Stimulated activated CD8-positive, alpha-beta memory T cell treated with anti-CD3 and anti-CD28 coated beads, Interleukin-4, amount 100 ng/mL, for 4 hours (primary cell): ENCODE results near the gene TAB2.

ENCODE experiments used
- DNase-seq, 2 donors: peaks; one replicate each; pipeline ENCODE4 v3.0.0-alpha.2; 2020; ENCODE audit warnings: low read depth in 2 of 2, low spot score in 1 of 2

TAB2 gene

GRCh38 chr6:149409617-149410016 lies 92.1 kb downstream of the TAB2 start:
- DNase-seq = no peak

DNA sequence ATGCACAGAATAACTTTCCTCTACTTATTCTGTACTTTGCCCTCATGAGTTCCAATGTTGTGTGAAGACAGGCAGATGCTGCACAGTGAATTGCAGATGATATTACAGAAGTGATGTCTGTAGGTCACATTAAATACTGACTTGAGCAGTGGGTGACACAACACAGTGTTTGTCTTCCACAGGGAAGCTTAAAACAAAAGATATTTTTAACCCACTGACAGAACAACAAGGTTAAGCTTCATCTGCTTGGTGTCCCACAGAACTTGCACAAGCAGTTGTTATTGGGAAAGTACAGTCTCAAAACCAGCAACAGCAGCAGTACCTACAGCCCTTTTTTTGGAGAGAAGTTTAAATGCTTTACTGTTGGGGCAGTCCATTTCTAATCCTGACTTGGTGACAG lies 93.0 kb downstream of the TAB2 start:
- DNase-seq = no peak

DNA sequence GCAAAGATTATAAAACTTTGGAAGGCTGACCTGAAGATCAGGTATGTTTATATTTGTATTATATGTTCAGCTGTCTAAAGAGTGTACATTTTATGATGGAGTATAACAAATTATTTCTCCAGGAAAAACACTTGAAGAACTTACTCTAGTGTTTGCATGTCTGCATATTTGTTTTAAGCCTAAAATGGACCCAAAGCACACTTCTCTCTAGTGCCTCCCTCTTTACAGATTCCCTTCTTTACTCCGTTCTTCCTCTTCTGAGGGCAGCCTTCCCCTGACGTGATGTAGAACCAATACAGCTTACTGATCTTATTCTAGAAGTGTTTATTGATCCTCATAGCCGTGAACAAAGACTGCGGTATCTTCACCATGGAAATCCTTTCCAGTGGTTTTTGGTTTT lies 96.5 kb downstream of the TAB2 start:
- no peak for DNase-seq

DNA sequence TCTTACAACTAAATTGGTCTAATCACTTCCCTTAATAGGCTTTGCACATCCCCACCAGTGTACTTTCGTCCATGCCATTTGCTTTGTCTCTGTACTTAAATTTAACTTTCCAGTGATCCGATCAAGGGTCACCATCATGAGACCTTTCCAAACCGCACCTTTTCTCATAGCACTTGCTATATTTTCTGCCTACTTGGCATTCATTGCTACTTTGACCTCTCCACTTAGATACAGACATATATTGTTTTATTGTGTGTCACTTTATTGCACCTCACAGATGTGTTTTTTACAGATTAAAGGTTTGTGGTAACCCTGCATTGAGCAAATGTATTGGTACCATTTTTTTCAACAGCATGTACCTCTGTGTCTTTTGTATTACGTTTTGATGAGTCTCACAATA lies 97.3 kb downstream of the TAB2 start:
- DNase-seq = no peak

DNA sequence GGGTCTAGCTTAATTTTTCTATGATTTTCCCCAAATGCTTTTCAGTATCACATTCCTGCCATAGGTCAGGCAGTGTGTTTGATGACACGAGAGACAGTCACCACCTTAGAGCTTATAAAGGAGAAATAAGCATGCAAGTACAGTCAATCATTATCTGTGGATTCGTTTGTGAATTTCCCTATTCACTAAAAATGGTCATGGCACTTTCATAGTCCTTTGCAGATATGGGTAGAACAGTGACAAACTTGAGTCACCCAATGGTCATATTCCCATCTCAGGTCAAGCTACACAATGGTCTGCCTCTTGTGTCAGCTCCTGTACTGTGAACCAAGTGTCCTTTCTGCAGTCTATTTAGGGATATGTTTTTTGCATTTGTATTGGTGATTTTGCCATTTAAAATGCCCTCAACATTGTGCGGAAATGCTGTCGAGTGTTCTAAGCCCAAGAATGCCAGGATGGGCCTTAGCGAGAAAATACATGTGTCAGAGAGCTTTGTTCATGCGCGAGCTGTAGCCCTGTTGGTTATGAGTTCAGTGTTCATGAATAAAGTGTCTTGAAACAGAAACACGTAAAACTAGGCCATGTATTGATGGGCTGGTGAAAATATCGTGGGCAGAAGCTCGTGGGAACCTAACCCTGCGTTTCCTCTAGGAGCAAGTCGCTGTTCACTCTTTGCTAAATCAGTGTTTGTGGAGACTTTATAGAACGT lies 102.3 kb downstream of the TAB2 start:
- no peak for DNase-seq

DNA sequence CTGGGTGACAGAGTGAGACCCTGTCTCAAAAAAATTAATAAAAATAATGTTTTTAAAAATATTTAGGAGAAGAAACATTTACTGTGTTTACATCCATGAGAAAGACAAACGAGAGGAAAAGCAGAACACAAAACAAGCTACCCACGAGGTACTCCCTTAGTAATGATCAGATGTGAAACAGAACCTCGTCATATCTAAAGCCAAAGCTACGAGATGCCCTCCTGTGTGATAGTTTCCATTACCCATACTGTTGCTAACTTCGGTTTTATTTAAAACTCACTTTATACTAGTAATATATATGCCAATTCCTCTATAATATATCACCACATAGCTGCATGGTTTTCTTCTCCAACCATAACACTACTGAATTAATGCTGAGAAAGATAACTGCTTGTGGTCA lies 103.6 kb downstream of the TAB2 start:
- no peak for DNase-seq

GRCh38 chr6:149422581-149422980 lies 105.1 kb downstream of the TAB2 start:
- no peak for DNase-seq

- no peak for DNase-seq
Measured at GRCh38 chr6:149423964-149424440, 106.5 kb downstream of the TAB2 start.

GRCh38 chr6:149425224-149425623 lies 107.7 kb downstream of the TAB2 start:
- DNase-seq = no peak

- DNase-seq = no peak
Measured at GRCh38 chr6:149425754-149426153, 108.2 kb downstream of the TAB2 start.

- no peak for DNase-seq
Measured at GRCh38 chr6:149428606-149429005, 111.1 kb downstream of the TAB2 start.

GRCh38 chr6:149429427-149430360 lies 112.2 kb downstream of the TAB2 start:
- no peak for DNase-seq

DNA sequence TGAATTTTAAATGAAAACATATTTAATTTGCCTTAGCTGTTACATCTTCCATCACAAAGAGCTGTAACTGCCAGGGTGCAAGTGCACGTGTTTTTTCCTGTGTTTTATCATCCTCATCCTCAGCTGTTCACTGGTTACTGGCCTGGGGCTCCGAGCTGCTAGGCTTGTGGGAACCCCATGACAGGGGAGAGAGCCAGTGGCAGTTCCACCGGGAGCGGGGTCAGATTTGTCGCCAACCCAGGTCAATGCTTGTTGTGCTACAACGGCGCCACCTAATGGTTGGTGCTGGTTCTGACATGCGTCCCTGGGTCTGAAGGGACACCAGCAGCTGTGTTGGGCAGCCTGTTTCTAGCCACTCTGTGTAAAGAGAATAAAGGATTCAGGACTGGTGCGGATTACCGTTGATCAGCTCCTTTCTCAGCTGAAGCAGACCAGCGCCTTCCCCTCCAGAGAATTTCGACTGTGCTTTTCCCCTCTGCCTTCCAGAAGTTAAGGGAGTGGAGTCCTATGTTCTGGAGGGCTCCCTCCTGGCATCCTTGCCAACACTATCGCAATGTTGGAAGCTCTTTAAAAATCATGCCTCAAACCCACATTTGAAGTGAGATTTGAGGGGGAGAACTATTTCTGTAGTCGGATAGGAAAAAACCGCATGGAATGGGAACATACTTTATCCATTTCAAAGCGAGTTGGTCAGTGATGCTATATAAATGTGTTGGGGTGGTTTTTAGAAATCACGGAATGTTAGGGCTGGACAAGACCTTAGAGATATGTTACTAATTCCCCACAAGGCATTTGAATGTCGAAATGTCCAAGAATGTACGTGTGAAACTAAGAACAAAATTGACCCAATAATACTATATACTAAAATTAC lies 114.6 kb downstream of the TAB2 start:
- peak; percentile 75 to 95 for DNase-seq

GRCh38 chr6:149433405-149433804 lies 115.9 kb downstream of the TAB2 start:
- DNase-seq = no peak

- DNase-seq = no peak
Measured at GRCh38 chr6:149433881-149434280, 116.4 kb downstream of the TAB2 start.

DNA sequence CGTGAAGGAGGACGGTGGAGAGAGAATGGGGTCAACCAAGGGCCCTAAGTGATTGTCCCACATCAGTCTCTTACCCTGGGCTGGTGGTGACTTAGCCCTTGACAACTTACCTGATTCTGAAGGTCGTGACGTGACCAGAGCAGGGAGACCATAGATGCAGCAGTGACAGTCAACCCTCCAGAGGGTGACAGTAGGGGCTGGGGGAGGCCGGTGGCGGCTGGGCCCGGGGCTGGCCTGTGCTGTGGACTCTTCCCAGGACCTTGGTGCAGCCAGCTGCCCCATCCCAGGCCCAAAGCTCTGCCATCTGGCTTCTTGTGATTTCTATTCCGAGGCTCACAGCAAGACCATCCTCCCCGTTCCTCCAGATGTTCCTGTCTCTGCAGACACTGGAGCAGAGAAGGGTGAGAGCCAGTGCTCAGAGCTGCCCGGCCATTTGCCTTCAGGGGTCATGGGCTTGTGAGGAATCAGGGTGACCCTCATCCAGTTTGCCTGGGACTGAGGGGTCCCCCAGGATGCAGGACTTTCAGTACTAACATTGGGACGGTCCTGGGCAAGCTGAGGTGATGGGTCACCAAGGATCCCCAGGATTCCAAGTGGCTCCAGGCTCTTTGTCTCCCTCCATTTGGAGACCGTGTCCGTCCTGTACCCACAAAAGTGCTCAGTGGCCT lies 118.5 kb downstream of the TAB2 start:
- DNase-seq = no peak

DNA sequence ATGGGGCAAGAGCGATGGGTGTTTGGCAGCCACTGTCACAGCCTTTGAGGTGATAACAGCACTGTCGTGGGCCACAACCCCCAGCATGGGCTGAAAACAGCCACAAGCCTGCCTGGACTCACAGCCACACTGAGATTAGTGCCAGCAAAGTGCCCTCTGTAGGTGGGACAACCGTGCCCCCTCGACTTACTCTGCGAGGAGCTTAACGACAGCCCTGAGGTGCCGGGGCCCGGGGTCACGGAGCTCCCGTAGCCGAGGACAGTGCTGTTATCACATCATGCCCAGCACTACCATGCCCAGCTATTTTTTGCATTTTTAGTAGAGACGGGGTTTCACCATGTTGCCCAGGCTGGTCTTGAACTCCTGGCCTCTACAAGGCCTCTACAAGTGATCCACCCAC lies 119.1 kb downstream of the TAB2 start:
- no peak for DNase-seq

GRCh38 chr6:149437212-149437611 lies 119.7 kb downstream of the TAB2 start:
- no peak for DNase-seq

GRCh38 chr6:149438855-149439254 lies 121.3 kb downstream of the TAB2 start:
- DNase-seq = no peak

- DNase-seq = no peak
Measured at GRCh38 chr6:149439626-149440025, 122.1 kb downstream of the TAB2 start.
